Ascending aorta (tissue), 2 donors: ENCODE data around the gene MXRA7. TPM values are rescaled to one million over a fixed set of nuclear protein-coding genes. Genes with fewer than 3 reads are reported as not detected.
"Not testable (repeated sequence)": the region's sequence is repeated elsewhere in the genome, so short reads cannot be mapped to it uniquely, and the experiment has no call there.

Source experiments
- DNase-seq, 2 donors: peaks; one replicate each; pipeline ENCODE4 v3.0.0-alpha.2; 2019; ENCODE audit warnings: low spot score in 2 of 2
- H3K27ac ChIP-seq, 2 donors: fragments of 200-600 bp; sonication (generic); one replicate each; pipeline ENCODE4 v1.5.1; 2016 to 2017; ENCODE audit warnings: mild to moderate bottlenecking in 1 of 2
- H3K27me3 ChIP-seq: fragments of 200-600 bp; sonication (generic); one replicate; pipeline ENCODE4 v1.5.1; 2017
- H3K36me3 ChIP-seq, 2 donors: fragments of 200-600 bp; sonication (generic); one replicate each; pipeline ENCODE4 v1.5.1; 2016
- H3K4me1 ChIP-seq, 2 donors: fragments of 200-600 bp; sonication (generic); one replicate each; pipeline ENCODE4 v1.5.1; 2016 to 2017; ENCODE audit warnings: mild to moderate bottlenecking in 1 of 2
- H3K4me3 ChIP-seq, 2 donors: fragments of 200-600 bp; sonication (generic); one replicate each; pipeline ENCODE4 v1.5.1; 2016 to 2017; ENCODE audit warnings: mild to moderate bottlenecking in 1 of 2
- H3K9me3 ChIP-seq, 2 donors: fragments of 200-600 bp; sonication (generic); one replicate each; pipeline ENCODE4 v1.5.1; 2016
- CTCF ChIP-seq, 3 experiments: fragments of 200-600 bp in 2 of 3; fragments of 450-650 bp in 1 of 3; sonication (generic) in 2 of 3; IDR thresholded peaks; one replicate each; pipeline ENCODE4 v1.5.1; 2016 to 2019; ENCODE audit warnings: antibody characterized with exemption in 3 of 3, mild to moderate bottlenecking in 1 of 3, moderate library complexity in 1 of 3
- intact Hi-C: fragments of 100-400 bp; cut with DNase I; formaldehyde crosslinking; loops from one replicate; pipeline ENCODE4 v1.15.1; 2023
- total RNA-seq: library from RNA; depleted of rRNA; stranded (reverse); fragments of >200 nt; gene quantifications from one replicate; pipeline ENCODE4 v1.1.0, GENCODE V29; 2016

The MXRA7 gene
- total RNA-seq, 1 donor from 2014 or later = 122 TPM

- Histone ChIP-seq H3K27me3 (no peaks in the 10 kb centered on the region), H3K36me3 (peaks cover 58 to 81% of the 10 kb centered on the region in 2 donors), H3K9me3 (no peaks in the 10 kb centered on the region), H3K4me3 (no peak overlapping the region), H3K27ac (peak overlapping the region; percentile 72), H3K4me1 (peaks cover 0 to 23% of the 10 kb centered on the region in 2 donors)
- DNase-seq = peak; percentile 66 to 90
- intact Hi-C loops = loop anchor here (10.0 kb wide), 2 partner anchors 161 to 191 kb away; no protein-coding TSS in a partner anchor
- no peak for TF ChIP-seq CTCF (IDR thresholded peaks at IDR 0.05)
Measured at GRCh38 chr17:76716146-76716838, 5.5 kb upstream of the MXRA7 start.

GRCh38 chr17:76715496-76715830 lies 4.7 kb upstream of the MXRA7 start:
- peaks cover 0 to 26% of the 10 kb centered on the region in 2 donors for H3K4me1 ChIP-seq
- no peak for TF ChIP-seq CTCF (IDR thresholded peaks at IDR 0.05)

GRCh38 chr17:76714822-76715495 lies 4.2 kb upstream of the MXRA7 start:
- peak in 1 of 2 donors; percentile 83 for DNase-seq
- H3K4me1 ChIP-seq = peaks cover 0 to 26% of the 10 kb centered on the region in 2 donors
- intact Hi-C loops = loop anchor here (2.0 to 10.0 kb wide), 4 partner anchors 43 to 190 kb away; no protein-coding TSS in a partner anchor

More at GRCh38 chr17:76715496-76715830, 4.7 kb upstream of the MXRA7 start:
- Histone ChIP-seq H3K36me3 (peaks cover 50 to 72% of the 10 kb centered on the region in 2 donors), H3K4me3 (no peak overlapping the region), H3K9me3 (no peaks in the 10 kb centered on the region), H3K27ac (peak overlapping the region; percentile 69 to 72), H3K27me3 (no peaks in the 10 kb centered on the region)
- intact Hi-C loops = loop anchor here (2.0 to 10.0 kb wide), 3 partner anchors 93 to 191 kb away; no protein-coding TSS in a partner anchor
- DNase-seq = no peak

GRCh38 chr17:76714336-76714735 lies 3.6 kb upstream of the MXRA7 start:
- no peak for DNase-seq
- TF ChIP-seq CTCF (IDR thresholded peaks at IDR 0.05) = no peak
- Histone ChIP-seq H3K4me3 (no peak overlapping the region), H3K9me3 (no peaks in the 10 kb centered on the region), H3K27ac (peak overlapping the region in 1 of 2 donors; percentile 72), H3K4me1 (peaks cover 0 to 26% of the 10 kb centered on the region in 2 donors), H3K27me3 (no peaks in the 10 kb centered on the region), H3K36me3 (peaks cover 39 to 61% of the 10 kb centered on the region in 2 donors)
- intact Hi-C loops = loop anchor here (2.0 to 10.0 kb wide), 4 partner anchors 42 to 190 kb away; no protein-coding TSS in a partner anchor

More at GRCh38 chr17:76714822-76715495, 4.2 kb upstream of the MXRA7 start:
- H3K9me3 ChIP-seq = no peaks in the 10 kb centered on the region
- peaks cover 45 to 67% of the 10 kb centered on the region in 2 donors for H3K36me3 ChIP-seq
- H3K27me3 ChIP-seq = no peaks in the 10 kb centered on the region
- peak overlapping the region; percentile 69 to 72 for H3K27ac ChIP-seq
- peak; percentile 78 to 91 (median 79) for TF ChIP-seq CTCF (IDR thresholded peaks at IDR 0.05)
- H3K4me3 ChIP-seq = no peak overlapping the region

- H3K27ac ChIP-seq = no peak overlapping the region
- H3K27me3 ChIP-seq = no peaks in the 10 kb centered on the region
- no peak overlapping the region for H3K4me3 ChIP-seq
- peaks cover 33 to 55% of the 10 kb centered on the region in 2 donors for H3K36me3 ChIP-seq
- intact Hi-C loops = loop anchor here (2.0 to 10.0 kb wide), 4 partner anchors 41 to 189 kb away; no protein-coding TSS in a partner anchor
- H3K4me1 ChIP-seq = peaks cover 0 to 28% of the 10 kb centered on the region in 2 donors
- no peak for TF ChIP-seq CTCF (IDR thresholded peaks at IDR 0.05)
- DNase-seq = no peak
- H3K9me3 ChIP-seq = no peaks in the 10 kb centered on the region
Measured at GRCh38 chr17:76713765-76714164, 3.0 kb upstream of the MXRA7 start.

GRCh38 chr17:76712321-76712720 lies 1.6 kb upstream of the MXRA7 start:
- H3K9me3 ChIP-seq, H3K4me3 ChIP-seq, H3K27me3 ChIP-seq, DNase-seq: not testable (repeated sequence)
- H3K4me1 ChIP-seq = peaks cover 4 to 42% of the 10 kb centered on the region in 2 donors
- intact Hi-C loops = loop anchor here (5.0 to 10.0 kb wide), 3 partner anchors 40 to 188 kb away; no protein-coding TSS in a partner anchor
- H3K36me3 ChIP-seq = peaks cover 19 to 41% of the 10 kb centered on the region in 2 donors
- H3K27ac ChIP-seq = peak overlapping the region; percentile 75 to 79

- peak overlapping the region; percentile 85 to 96 for H3K4me3 ChIP-seq
- not testable (repeated sequence) for DNase-seq, H3K9me3 ChIP-seq, H3K27me3 ChIP-seq
- intact Hi-C loops = loop anchor here (1.0 to 10.0 kb wide), 4 partner anchors 10 to 185 kb away; no protein-coding TSS in a partner anchor
- peak overlapping the region; percentile 96 to 97 for H3K27ac ChIP-seq
- H3K4me1 ChIP-seq = peaks cover 4 to 33% of the 10 kb centered on the region in 2 donors
- peaks cover 5 to 20% of the 10 kb centered on the region in 2 donors for H3K36me3 ChIP-seq
Measured at GRCh38 chr17:76709951-76710862, 558 bp downstream of the MXRA7 start.
